ENCODE measurements around the gene RNF7. TPM values are rescaled to one million over a fixed set of nuclear protein-coding genes. Genes with fewer than 3 reads are reported as not detected.

RNF7 gene
- total and polyA plus RNA-seq, 9 of the 15 experiments (the other 6 are each of a cell fraction or from before 2014, with no cell fraction given) = 38.8 to 133 (median 80.5) TPM

- TF ChIP-seq FIP1L1 (IDR thresholded peaks at IDR 0.05; ENCODE audit: low read depth, low read length, poor library complexity, severe bottlenecking) (peak; percentile 86), ZC3H11A (IDR thresholded peaks at IDR 0.05; ENCODE audit: low read depth, low read length) (no peak), TAF15 (IDR thresholded peaks at IDR 0.05; ENCODE audit: low read depth, low read length) (no peak), SIN3B (IDR thresholded peaks at IDR 0.05; ENCODE audit: low read depth) (peak; percentile 83), BHLHE40 (IDR thresholded peaks at IDR 0.05; ENCODE audit: low read length) (peak; percentile 62), RBM22 (IDR thresholded peaks at IDR 0.05; ENCODE audit: low read depth, low read length, poor library complexity, severe bottlenecking) (peak; percentile 45), ZNF449 (CRISPR knock-in tag; IDR thresholded peaks at IDR 0.05) (no peak), PTBP1 (IDR thresholded peaks at IDR 0.05; ENCODE audit: low read depth, low read length) (0 out of 2 replicates have a peak, but pooled peaks have one; percentile 24), NUFIP1 (IDR thresholded peaks at IDR 0.05; ENCODE audit: partially characterized antibody) (no peak), SIX5 (IDR thresholded peaks at IDR 0.05; ENCODE audit: borderline replicate concordance in 1 of 2, insufficient read depth in 1 of 2, low read depth in 1 of 2, low read length in 2 of 2) (no peak), DEAF1 (CRISPR knock-in tag; IDR thresholded peaks at IDR 0.05) (peak; percentile 87), ZNF518B (CRISPR knock-in tag; IDR thresholded peaks at IDR 0.05) (no peak), ZNF239 (CRISPR knock-in tag; IDR thresholded peaks at IDR 0.05) (no peak), TCF3 (CRISPR knock-in tag; IDR thresholded peaks at IDR 0.05) (no peak), ZBTB8A (IDR thresholded peaks at IDR 0.05; ENCODE audit: partially characterized antibody) (no peak), ATF4 (CRISPR knock-in tag; IDR thresholded peaks at IDR 0.05) (no peak), CREB3 (tag; conservative IDR thresholded peaks at IDR 0.05; ENCODE audit: low read depth) (0 out of 2 replicates have a peak, but pooled peaks have one; percentile 18)
Measured at GRCh38 chr3:141738022-141738890, at the start of gene RNF7 (continued).

Data from K562 (cell line).